GM06990 (cell line): ENCODE measurements around the gene ADGRB2.
A peak's percentile ranks its signal among the peaks of the same experiment; 100 is the strongest.

Source experiments
- DNase-seq: peaks from one replicate; pipeline ENCODE4 v3.0.0-alpha.2; 2011; ENCODE audit not compliant: insufficient read length; ENCODE audit errors: extremely low read depth
- H3K27me3 ChIP-seq: replicated peaks from 2 replicates; pipeline ENCODE4 v1.6.0; 2011; ENCODE audit warnings: low read length; ENCODE audit not compliant: control insufficient read depth, insufficient read depth
- H3K36me3 ChIP-seq: 2 replicates; pipeline ENCODE4 v1.5.1; 2011; ENCODE audit warnings: low read length; ENCODE audit not compliant: control insufficient read depth, insufficient read depth
- H3K4me3 ChIP-seq: replicated peaks from 2 replicates; pipeline ENCODE4 v1.5.1; 2011; ENCODE audit warnings: low read depth, mild to moderate bottlenecking, control low read depth, low read length
- CTCF ChIP-seq: IDR thresholded peaks from 2 replicates; pipeline ENCODE4 v1.5.1; 2011; ENCODE audit warnings: low read length, control low read depth, mild to moderate bottlenecking, inconsistent platforms; ENCODE audit not compliant: insufficient read depth, poor library complexity, severe bottlenecking

ADGRB2 gene

GRCh38 chr1:31789259-31790065, 25.3 kb upstream of the ADGRB2 start:
- DNase-seq: peak; percentile 91
- no peaks in the 10 kb centered on the region for H3K27me3 ChIP-seq
- H3K4me3 ChIP-seq: peak overlapping the region; percentile 77
- no peaks in the 10 kb centered on the region for H3K36me3 ChIP-seq
- peak; percentile 99 for TF ChIP-seq CTCF

GRCh38 chr1:31788825-31789256, 24.7 kb upstream of the ADGRB2 start:
- Histone ChIP-seq H3K36me3 (no peaks in the 10 kb centered on the region), H3K4me3 (peak overlapping the region; percentile 77), H3K27me3 (no peaks in the 10 kb centered on the region)
- no peak for DNase-seq
- no peak for TF ChIP-seq CTCF

GRCh38 chr1:31788138-31788824, 24.1 kb upstream of the ADGRB2 start:
- Histone ChIP-seq H3K36me3 (no peaks in the 10 kb centered on the region), H3K4me3 (peak overlapping the region; percentile 77), H3K27me3 (no peaks in the 10 kb centered on the region)
- TF ChIP-seq CTCF: no peak
- peak; percentile 88 for DNase-seq

- H3K36me3 ChIP-seq: no peaks in the 10 kb centered on the region
- TF ChIP-seq CTCF: no peak
- peak overlapping the region; percentile 77 for H3K4me3 ChIP-seq
- no peaks in the 10 kb centered on the region for H3K27me3 ChIP-seq
- no peak for DNase-seq
Observed at GRCh38 chr1:31787786-31788137, 23.6 kb upstream of the ADGRB2 start.

GRCh38 chr1:31787261-31787660, 23.1 kb upstream of the ADGRB2 start:
- H3K36me3 ChIP-seq: no peaks in the 10 kb centered on the region
- no peak overlapping the region for H3K4me3 ChIP-seq
- no peaks in the 10 kb centered on the region for H3K27me3 ChIP-seq
- DNase-seq: no peak
- TF ChIP-seq CTCF: no peak
